ENCODE measurements around the gene TIMM9.

- TF ChIP-seq CTCF (IDR thresholded peaks at IDR 0.05) (peak; percentile 78 to 94 (median 89)), POLR2A (IDR thresholded peaks at IDR 0.05) (no peak)
Measured at GRCh38 chr14:58395812-58396788, 31.2 kb downstream of the TIMM9 start, which contains the start of gene TOMM20L.

Data from testis (tissue), 2 donors.